Keratinocyte (primary cell): ENCODE measurements around the gene ABHD12B.

Experiments used
- CTCF ChIP-seq, 3 experiments: IDR thresholded peaks in 1 of 3; conservative IDR thresholded peaks in 1 of 3; optimal IDR thresholded peaks in 1 of 3; 2 replicates in 2 of 3; 3 replicates in 1 of 3; pipeline versions ENCODE3 to v1.5.1; 2011; ENCODE audit warnings: low read length in 3 of 3, mild to moderate bottlenecking in 3 of 3, moderate library complexity in 2 of 3, control low read depth in 1 of 3, inconsistent platforms in 1 of 3; ENCODE audit not compliant: insufficient read depth in 2 of 3; ENCODE audit errors: extremely low read depth in 1 of 3
- EZH2 ChIP-seq: IDR thresholded peaks from one replicate; pipeline ENCODE4 v1.6.1; 2012; ENCODE audit warnings: inconsistent platforms, mild to moderate bottlenecking, low read length, moderate library complexity

GRCh38 chr14:50828721-50829488 is 42.9 kb upstream of the ABHD12B start:
- TF ChIP-seq CTCF (optimal IDR thresholded peaks at IDR 0.05 in 1 of 3, IDR thresholded peaks at IDR 0.05 in 1 of 3, conservative IDR thresholded peaks at IDR 0.05 in 1 of 3; ENCODE audit: extremely low read depth in 1 of 3, insufficient read depth in 2 of 3, low read length in 3 of 3), result no peak
- TF ChIP-seq EZH2, result no peak
